NCI-H345 (cell line): ENCODE measurements around the gene H2BK1.

Source experiments
- DNase-seq: peaks from one replicate; lab custom pipeline; 2025; lab: John Stamatoyannopoulos, UW

Gene H2BK1

GRCh38 chr7:151210087-151210854 lies at the start of gene H2BK1:
TSS of gene H2BK1 (minus strand) at chr7:151210488. CDS start at chr7:151210318, 170 bp downstream.
- DNase-seq: no peak

- DNase-seq: no peak
Observed at GRCh38 chr7:151257990-151258389, 47.7 kb upstream of the H2BK1 start.

- no peak for DNase-seq
Observed at GRCh38 chr7:151256410-151257045, 46.2 kb upstream of the H2BK1 start.

- DNase-seq: no peak
Observed at GRCh38 chr7:151255390-151255789, 45.1 kb upstream of the H2BK1 start.

GRCh38 chr7:151254851-151255250 lies 44.6 kb upstream of the H2BK1 start:
- no peak for DNase-seq

GRCh38 chr7:151254316-151254715 lies 44.0 kb upstream of the H2BK1 start:
- no peak for DNase-seq

GRCh38 chr7:151252961-151253711 lies 42.8 kb upstream of the H2BK1 start:
- no peak for DNase-seq

GRCh38 chr7:151252561-151252835 lies 42.2 kb upstream of the H2BK1 start:
- DNase-seq: no peak

GRCh38 chr7:151251689-151252560 lies 41.6 kb upstream of the H2BK1 start:
- DNase-seq: peak; percentile 70

- no peak for DNase-seq
Observed at GRCh38 chr7:151251328-151251688, 41.0 kb upstream of the H2BK1 start.

- no peak for DNase-seq
Observed at GRCh38 chr7:151250181-151251132, 40.2 kb upstream of the H2BK1 start.

- no peak for DNase-seq
Observed at GRCh38 chr7:151249732-151250072, 39.4 kb upstream of the H2BK1 start.

- DNase-seq: no peak
Observed at GRCh38 chr7:151249034-151249731, 38.9 kb upstream of the H2BK1 start.

- DNase-seq: peak; percentile 51
Observed at GRCh38 chr7:151248346-151249033, 38.2 kb upstream of the H2BK1 start, which contains the start of gene SMARCD3. TSS of gene SMARCD3 (minus strand) at chr7:151248694. CDS start at chr7:151248562, 132 bp downstream.

GRCh38 chr7:151247611-151248345 lies 37.5 kb upstream of the H2BK1 start:
- DNase-seq: no peak

GRCh38 chr7:151246851-151247580 lies 36.7 kb upstream of the H2BK1 start:
- DNase-seq: no peak

- DNase-seq: no peak
Observed at GRCh38 chr7:151246102-151246850, 36.0 kb upstream of the H2BK1 start.
